GM18907 (cell line): ENCODE data around the gene ADCYAP1R1.

Experiments
- ATAC-seq: cut with Tn5 transposase; IDR thresholded peaks from one replicate; pipeline ENCODE4 v1.9.1; 2021; ENCODE audit warnings: mild to moderate bottlenecking, moderate library complexity; ENCODE audit not compliant: unreplicated experiment

The ADCYAP1R1 gene

DNA sequence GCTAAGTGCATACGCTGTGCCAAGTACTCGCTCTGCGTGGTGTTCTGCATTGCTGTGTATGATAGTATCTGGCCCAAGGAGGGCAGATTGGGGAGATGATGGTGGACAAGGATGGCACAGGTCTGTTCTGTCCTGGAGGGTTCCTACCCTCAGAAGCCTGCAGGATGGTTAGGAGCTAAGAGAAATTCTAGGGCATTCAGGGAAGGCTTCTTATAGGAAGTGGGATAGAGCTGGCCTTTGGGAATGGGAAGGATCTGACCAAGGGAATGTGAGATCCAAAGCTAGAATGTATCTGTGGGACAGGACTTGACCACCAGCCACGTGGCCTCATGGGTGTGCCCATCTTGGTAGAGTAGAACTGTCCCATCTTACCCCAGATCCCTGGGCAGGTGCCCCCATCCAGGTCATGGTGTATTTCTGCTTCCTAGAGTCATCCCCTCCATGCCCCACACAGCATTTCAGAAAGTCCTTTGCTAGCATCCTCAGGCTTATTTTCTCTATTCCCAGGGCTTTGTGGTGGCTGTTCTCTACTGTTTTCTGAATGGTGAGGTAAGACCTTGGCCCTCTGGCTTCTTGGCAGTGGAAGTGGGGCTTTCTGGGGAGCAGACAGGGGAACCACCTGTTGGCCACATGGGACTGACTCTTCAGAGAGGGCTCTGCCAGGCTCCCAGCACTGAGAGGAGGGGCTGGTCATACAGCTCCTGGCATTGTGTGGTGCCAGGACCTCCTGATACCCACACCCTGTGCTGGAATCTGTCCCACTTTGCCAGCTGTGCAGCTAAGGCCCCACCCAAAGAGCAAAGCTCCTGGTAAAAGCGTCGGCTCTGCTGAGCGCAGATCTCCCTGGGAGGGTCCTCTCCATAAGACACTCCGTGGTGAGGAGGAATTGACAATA, 52.5 kb downstream of the ADCYAP1R1 start:
- ATAC-seq, result no peak

DNA sequence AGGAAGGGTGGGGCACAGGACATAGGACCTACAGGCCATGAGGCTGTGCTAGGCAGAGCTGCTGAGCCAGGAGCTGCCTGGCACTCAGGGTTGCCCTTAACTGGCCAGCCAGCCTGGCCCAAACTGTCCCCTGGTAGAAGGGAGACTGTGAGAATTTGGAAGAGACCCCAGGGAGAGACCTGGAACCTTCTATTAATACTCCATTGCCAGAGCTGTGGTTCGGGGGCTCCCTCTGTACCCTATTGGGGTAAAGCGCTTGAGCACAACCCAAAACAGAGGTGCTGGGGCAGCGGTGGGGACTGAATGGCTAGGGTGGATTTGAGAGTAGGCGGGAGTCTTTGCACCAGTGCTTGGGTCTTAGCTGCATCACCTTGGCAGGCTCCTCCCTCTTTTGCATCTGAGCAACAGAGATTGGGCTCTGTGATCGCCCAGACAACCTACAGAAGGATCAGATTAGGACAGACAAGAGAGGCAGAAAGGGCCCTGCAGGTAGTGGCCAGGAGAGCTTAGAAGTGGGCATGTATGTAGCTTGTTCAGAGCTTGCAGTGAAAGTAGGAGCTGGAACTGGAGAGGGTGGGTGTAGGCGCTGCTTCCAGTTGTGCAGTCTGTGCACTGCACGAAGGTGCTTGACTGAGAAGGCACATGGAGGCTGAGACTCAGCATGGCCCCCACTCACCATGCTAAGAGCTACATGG, 53.3 kb downstream of the ADCYAP1R1 start:
- ATAC-seq, result no peak

DNA sequence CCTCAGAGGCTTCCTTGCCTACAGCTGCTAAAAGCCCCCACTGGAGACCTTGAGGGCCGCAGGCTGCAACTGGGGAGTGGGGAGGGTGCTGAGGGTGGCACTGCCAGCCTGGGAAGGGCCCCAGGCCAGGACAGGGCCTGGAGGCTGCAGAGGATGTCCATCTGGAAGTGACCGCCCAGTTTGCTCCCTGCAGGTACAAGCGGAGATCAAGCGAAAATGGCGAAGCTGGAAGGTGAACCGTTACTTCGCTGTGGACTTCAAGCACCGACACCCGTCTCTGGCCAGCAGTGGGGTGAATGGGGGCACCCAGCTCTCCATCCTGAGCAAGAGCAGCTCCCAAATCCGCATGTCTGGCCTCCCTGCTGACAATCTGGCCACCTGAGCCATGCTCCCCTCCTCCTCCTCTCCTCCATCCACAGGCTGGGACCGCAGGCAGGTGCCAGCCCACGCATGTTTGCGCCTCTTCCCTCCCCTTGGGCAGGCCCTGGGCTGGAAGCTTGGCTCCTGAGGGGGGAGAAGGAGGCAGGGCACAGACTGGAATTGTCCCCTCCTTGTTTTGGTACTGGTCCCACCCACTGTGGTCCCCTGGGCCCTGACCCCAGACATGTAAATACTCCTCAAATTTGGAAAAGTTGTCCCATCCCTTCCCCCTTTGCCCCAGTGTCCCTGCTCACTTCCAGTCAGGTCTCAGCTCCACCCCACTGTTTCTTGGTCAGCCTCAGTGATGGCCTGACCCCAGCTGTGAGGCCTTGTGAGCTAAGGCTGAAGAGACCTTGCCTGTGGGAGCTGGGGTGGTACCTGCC, 54.4 kb downstream of the ADCYAP1R1 start:
- ATAC-seq, result no peak

DNA sequence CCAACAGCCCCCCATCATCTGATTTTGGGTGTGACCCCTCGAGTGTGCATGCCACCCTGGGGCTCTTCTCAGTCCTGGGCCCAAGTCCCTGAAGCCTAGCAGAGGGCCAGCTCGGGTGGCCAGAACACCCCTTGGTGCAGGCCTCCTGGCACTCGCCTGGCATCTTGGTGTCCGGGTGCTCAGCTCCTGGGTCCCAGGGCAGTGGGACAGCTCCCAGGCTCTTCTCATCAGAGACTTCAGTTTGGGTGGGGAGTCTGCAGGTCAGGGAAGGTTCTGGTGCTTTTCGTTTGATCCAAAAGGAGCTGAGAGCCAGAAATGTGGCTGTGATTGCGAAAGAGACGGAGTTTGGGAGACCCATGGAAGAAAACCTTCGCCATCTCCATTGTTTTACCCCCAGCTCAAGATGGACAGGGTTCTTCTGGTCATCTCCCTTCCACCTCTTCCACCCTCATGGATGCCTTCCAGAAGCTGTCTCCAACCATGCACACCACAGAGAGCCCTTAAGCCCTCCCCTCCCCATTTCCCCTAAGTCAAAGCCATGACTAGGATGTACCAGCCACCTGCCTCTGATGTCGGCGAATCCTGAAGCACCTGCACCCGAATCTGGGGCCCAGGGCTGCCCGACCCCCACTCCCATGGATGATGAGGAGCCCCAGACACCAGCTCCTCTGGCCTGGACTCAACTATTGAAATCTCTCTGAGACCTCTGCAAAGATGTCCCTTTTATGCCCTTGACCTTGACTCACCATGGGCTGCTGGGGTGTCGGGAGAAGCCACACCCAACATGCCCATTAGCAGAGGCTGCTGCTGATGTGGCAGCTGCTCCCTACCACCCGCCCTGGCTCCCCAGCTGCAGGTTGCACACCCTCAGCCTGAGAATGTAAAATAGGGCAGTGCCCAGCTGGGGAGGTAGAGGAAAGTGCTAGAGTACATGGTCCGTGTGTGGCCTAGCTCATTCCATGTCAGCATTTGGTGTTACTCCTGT, 55.3 kb downstream of the ADCYAP1R1 start:
- ATAC-seq, result no peak

DNA sequence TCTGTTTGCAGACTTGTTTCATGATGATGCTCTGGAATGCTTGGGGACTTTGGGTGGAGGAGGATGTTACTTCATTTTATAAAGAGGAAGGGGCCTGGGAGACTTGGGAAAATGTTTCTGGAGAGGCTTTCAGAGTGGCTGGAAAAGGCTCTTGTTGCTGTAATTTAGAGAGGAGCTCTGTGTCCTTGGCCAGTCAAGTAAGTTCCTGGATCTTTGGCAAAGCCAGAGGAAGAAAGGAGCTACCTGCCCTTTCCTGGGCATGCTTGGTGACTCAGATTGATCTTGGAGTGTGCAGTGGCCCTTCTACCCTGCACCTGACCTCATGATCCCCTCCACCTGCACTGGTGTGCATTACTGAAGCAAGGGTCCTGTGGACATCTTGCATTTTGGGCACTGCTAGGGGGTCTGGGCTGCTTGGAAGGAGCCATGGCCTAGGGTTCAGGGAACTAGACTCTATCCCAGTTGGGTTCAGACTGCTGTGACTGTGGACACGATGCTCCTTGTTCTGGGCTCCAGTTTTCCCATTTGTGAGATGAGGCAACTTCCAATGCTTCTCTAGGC, 56.1 kb downstream of the ADCYAP1R1 start:
- ATAC-seq, result no peak

DNA sequence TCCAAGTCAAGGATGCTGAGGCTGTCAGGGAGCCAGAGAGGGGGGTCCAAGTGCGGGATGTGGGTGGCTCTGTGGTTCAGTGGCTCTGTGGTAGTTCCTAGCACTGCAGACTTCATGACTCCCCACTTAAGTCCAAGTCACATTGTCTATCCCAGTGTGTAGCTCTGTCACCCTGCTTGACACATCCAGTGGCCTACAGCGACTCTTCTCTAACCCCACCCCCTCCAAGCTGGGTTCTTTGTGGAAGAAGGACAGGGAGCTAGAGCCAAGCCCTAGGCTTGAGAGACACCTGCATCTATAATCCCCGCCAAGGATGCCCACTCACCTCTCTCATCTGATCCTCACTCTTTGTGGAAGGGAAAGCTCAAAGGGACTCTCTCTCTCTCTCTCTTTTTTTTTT, 57.6 kb downstream of the ADCYAP1R1 start:
- no peak for ATAC-seq

DNA sequence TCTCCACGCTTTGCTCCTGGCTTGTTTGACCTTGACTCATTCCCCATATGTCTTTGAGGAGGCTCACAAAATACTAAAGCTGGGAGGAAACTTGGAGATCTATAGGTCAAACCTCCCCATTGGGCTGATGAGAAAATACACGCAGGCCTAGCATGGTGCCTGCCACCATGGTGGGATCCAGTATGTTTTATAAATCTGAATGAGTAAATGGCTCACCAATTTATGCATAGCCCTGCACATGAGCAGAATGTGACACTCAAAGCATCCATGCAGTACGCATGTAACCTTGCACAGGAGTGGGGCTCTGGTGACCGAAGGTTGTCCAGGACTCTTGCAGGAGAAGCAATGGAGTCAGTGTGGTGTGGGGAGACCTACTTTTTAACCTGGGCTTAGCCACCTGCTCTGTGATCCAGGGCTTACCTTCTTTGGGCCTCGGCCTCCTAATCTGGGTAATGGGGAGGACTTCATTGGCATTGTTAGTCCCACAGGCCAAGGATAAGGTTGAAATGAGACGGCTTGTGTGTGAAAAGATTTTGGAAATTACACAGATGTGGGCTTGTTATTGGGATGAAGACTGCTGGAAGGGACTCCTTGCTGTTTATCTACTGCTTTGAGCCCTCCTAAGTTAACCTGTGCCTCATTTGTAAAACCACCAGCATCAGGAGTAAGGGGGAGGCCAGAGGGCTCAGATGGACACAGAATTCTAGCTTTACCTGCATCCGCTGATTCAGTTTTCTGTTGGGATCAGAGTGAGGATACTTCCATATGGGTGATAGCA, 58.4 kb downstream of the ADCYAP1R1 start:
- ATAC-seq, result no peak

DNA sequence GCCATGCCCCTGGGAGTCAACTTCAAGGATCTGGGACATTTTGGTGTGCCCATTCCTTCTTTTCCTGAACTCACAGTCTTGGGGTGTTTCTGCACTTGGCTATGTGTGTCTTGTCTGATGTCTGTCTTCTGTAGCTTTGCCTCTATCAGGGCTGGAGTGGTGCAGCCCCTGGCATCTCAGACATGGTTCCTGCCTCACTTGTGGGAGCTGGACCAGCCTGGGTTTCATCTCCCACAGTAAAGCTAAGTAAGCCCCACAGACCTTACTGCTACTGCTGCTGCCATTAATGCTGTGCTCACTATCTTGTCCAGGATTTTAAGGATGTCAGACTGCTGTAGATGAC, 59.0 kb downstream of the ADCYAP1R1 start:
- ATAC-seq, result no peak

DNA sequence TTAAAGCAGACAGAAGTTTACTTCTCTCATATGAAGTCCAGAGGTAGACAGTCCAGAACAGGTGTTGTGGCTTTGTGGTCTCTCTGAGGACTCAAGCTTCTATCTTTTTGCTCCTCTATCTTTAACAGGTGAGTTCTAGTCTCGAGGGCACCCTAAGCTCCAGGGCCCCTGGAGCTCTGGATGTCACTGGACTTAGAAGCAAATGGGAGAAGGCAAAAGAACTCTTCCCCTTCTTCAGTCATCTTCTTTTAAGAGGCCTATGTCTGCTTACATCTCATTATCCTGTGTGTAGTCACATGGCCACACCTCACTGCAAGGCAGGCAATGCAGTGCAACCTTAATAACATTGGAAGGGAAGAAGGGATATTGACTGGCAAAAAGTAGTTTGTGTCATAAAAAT, 61.6 kb downstream of the ADCYAP1R1 start:
- ATAC-seq, result no peak

DNA sequence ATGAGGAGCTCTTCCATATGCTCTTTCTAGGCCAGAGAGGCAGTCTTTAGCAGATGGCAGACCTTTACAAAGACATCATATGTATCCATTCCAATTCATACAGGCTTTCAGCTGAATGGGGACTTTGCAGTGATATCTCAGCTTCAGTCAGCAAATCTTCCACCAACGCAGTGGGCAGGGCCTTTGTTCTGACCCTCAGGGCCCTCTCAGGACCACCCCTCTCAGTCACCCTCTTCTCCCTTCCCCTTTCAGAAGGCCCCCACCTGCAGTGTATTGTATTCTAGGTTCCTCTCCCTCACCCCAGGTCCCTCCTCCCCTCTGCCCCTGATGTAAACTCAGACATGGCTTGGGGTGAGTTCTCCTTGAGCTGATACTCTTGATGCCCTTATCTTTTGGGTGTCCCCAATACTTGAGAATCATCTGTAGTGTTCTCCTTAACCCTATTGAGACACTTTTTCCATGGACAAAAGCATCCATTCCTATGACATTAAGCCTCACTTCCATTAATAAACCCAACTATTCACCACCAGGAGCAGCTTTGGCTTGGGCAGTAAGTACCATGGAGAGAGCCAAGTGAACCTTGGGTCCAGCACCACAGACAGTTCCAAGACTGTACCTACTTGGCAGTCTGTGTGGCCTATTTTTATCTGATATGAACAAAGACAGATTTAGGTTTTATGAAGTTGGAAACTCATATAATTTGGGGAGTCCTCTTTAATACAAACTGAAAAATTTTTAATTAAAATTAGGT, 62.7 kb downstream of the ADCYAP1R1 start:
- ATAC-seq, result no peak

DNA sequence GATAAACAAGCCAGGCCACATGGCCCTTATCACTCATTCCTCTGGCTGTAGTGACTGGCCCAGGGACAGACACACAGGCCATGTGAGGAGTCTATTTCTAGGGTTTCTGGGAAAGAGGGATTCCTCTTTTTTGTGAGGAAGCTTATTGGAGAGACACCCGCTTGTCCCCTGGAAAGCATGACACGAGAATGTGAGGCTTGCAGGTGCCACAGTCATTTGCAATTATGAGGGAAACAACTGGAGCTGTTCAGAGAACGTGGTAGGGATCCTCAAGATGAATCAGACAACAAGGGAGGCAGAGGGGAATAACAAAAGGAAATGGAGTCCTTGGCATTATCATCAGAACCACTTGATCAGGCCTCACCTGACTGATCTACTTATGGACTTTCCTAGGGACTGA, 64.5 kb downstream of the ADCYAP1R1 start:
- no peak for ATAC-seq

DNA sequence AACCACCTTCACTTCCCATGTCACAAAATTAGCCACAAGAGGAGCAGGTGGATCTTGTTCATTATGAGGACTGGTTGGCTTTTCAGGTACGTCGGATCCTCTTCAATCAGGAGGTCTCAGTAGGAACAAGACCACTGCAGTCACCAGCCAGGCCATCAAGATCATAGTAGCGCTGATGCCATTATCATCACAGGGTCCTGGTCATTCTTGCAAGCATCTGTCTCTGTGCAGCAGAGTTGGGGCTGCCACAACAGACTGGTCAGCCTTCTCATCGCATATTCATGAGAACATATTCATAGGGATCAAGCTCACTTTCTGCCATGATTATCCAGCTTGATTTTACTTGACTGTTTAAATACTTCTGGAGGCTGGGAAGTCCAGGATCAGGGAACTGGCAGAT, 67.1 kb downstream of the ADCYAP1R1 start:
- ATAC-seq, result no peak

DNA sequence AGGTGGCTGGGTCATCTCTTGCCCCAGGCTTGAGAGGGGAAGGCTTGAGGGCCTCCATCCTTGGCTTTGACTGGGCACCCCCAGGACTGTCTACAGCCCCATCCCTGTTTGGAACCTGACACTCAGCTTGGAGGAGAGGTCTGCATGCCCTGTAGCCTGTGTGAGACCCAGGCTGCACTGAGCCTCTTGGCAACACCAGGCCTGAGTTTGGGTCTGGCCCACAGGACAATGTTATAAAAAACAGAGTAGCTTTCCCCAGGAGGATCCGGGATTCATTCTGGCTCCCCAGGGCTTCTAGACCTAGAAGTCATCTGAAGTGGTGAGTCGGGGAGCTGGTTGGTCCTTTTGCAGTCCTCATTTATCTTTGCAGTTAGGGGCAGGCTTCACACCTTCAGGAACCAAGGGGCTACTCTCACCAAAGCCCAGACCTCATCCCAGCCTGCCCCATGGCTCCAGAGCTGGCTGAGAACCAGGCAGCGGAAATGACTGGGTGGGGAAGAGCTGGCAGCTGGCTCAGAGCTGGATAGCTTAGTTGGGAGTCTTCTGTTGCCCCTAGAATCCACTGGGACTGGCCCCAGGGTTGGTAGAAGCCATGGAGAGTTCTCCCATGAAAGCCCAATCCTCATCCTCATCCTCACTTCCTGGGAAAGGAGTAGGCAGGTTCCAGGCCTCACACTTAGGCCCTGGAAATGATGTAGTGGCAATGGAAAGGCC, 68.8 kb downstream of the ADCYAP1R1 start:
- ATAC-seq, result no peak

DNA sequence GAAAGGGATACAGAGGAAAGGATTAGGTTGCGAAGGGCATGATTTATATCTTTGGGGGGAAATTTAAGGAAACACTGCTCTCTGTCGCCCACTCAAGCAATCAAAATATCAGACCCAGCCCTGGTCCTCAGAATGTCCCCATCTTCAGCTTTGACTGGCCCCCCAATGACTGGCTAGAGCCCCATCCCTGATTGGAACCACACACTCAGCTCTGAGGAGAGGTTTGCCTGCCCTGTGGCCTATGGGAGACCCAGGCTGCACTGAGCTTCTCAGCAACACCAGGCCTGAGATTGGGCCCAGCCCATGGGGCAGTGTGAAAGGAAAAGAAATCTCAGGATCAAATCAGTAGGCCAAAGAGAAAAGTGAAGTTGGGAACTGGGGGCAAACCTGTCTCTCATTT, 69.5 kb downstream of the ADCYAP1R1 start:
- no peak for ATAC-seq

DNA sequence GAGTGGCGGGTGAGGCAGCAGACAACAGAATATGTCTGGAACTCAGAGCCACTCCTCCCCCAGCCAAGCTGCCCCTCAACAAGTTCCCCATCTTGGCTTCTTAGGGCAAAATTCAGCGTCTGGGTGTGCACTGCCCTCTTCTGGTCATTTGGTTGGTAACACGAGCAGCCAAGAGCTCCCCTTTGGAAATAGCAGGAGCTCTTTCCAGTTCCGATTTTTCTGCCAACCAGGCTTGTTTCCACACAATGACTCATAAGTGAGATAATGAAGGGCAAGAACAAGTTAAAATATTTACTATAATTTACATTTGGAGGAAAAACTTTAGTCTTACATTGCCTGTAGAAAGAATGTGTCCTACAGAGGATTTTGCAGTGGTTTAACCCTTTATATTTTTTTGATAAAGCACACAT, 70.5 kb downstream of the ADCYAP1R1 start:
- ATAC-seq, result peak; percentile 71

DNA sequence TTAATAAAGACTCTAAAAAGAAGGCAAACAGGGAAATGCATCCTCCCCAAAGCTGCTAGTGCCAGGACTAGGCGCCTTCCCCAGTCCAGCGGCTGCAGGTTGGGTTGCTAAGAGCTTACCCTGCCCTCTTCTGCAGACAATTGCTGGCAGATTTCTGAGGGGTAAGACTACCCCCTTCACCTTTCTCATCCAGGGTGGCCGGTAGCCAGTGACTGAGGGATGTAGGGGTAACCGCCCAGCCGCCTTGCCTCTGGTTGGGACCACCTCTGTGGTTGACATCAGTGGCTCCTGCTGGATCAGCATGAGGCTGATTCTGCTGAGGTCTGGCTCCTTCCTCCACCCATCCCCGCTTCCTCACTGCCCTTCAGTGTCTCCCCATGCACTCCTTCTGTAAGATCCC, 71.2 kb downstream of the ADCYAP1R1 start:
- ATAC-seq, result no peak

DNA sequence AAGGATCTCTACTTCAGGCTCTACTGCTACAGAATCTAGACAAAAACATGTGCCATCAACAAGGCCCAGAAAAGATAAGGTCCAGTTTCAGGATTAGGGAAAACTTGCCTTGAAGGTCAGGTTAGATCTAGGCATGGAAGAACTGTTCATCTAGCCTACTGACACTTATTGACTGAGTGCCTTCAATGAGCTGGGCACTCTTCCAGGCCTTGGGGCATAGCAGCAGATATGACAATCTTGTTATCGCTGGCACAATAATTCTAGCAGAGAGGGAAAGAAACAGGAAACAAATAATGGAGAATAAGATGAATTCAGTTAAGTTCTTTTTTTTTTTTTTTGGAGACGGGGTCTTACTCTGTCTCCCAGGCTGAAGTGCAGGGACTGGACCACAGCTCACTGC, 71.6 kb downstream of the ADCYAP1R1 start:
- no peak for ATAC-seq

DNA sequence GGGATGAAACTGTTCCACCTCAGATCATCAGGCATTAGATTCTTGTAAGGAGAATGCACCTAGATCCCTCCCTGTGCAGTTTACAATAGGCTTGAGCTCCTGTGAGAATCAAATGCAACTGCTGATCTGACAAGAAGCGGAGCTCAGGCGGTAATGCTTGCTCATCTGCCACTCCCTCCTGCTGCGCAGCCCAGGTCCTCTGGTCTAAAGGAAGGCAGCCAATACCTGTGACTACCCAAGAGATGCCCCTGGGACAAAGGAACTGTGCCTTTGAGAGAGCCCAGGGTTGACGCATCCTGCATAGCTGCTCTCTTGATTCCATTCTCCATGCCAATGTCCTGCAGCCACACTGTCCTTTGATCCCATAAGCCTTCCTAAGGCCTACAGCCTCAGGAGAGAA, 73.1 kb downstream of the ADCYAP1R1 start:
- ATAC-seq, result no peak
